ENCODE measurements around the gene LEF1. TPM values are rescaled to one million over a fixed set of nuclear protein-coding genes. Genes with fewer than 3 reads are reported as not detected.

Gene LEF1
- total and polyA plus RNA-seq, 2 donors from 2014 or later = 5.1 to 14.5 TPM

DNA sequence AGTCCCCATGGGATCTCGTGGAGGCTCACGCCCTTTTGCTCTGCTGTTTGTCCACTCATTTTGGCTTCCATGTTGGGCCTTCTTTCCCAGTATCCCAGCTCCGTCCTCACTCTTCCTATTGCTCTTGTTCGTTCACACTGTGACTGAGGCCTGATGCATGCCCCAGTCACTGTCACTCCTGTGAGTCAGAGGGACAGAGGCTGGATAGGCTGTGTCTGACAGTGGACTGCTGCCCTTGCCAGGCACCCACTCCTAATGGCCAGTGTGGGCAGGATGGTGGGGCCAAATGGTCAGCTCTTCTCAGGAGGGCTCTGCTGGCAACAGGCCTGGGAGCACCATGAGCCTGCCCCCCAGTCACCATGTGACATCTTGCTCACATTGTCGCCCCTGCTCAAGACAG is 139.0 kb downstream of the LEF1 start:
- H3K9me3 ChIP-seq (ENCODE audit: control insufficient read depth in 2 of 3, insufficient read depth in 1 of 3, low read length in 3 of 3) = no peaks in the 10 kb centered on the region
- intact Hi-C loops (cut with DNase I) = no loop called here
- no peak overlapping the region for H3K27ac ChIP-seq (ENCODE audit: low read depth in 2 of 2, low read length in 2 of 2)
- no peaks in the 10 kb centered on the region for H3K27me3 ChIP-seq (ENCODE audit: control insufficient read depth, insufficient read depth, low read length)
- peaks cover 3 to 24% (median 20%) of the 10 kb centered on the region in 3 donors for H3K36me3 ChIP-seq (ENCODE audit: control insufficient read depth in 2 of 3, insufficient read depth in 3 of 3, low read length in 3 of 3)
- H3K4me3 ChIP-seq (ENCODE audit: low read length in 3 of 3) = no peak overlapping the region
- TF ChIP-seq, protein P1, sequence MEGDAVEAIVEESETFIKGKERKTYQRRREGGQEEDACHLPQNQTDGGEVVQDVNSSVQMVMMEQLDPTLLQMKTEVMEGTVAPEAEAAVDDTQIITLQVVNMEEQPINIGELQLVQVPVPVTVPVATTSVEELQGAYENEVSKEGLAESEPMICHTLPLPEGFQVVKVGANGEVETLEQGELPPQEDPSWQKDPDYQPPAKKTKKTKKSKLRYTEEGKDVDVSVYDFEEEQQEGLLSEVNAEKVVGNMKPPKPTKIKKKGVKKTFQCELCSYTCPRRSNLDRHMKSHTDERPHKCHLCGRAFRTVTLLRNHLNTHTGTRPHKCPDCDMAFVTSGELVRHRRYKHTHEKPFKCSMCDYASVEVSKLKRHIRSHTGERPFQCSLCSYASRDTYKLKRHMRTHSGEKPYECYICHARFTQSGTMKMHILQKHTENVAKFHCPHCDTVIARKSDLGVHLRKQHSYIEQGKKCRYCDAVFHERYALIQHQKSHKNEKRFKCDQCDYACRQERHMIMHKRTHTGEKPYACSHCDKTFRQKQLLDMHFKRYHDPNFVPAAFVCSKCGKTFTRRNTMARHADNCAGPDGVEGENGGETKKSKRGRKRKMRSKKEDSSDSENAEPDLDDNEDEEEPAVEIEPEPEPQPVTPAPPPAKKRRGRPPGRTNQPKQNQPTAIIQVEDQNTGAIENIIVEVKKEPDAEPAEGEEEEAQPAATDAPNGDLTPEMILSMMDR (IDR thresholded peaks at IDR 0.05; ENCODE audit: borderline replicate concordance, extremely low read depth, insufficient read depth) = no peak
- FAIRE-seq (no peak), DNase-seq (no peak)
- no peak overlapping the region for H3K9ac ChIP-seq (ENCODE audit: low read length in 3 of 3)
- no peaks in the 10 kb centered on the region for H3K4me1 ChIP-seq (ENCODE audit: control insufficient read depth in 2 of 3, insufficient read depth in 2 of 3, low read depth in 1 of 3, low read length in 3 of 3)

DNA sequence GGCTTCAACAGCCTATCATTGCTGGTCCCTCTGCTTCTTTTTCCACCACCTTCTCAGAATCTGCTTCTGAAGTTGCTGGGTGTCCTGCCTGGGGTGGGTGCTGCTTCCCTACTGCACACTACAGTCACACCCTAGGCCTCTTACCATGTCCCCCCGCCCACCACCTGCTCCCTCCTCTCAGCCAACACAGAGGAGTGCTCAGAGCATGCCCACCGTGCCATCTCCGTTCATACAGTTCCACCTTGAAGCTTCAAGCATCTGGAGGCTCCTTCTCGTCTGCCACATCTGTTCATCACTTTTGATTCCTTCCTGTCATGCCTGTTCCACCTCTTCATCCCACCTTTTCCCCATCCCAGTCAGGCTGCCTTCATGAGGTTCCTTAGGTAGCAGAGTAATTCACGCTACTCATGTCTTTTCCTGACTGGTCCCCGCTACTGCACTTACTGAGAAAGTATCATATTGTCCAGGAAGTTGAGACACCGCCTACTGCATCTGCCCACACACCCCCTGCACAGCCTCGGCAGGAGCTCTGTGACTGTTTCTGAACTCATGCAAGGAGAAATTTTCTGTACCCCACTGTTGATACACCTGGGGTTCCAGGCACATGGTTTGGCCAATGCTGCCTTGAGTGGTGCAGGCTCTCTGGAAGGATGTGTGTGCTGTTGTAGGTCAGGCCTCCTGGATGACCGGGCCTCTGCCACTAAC is 139.6 kb downstream of the LEF1 start:
- DNase-seq = no peak
- Histone ChIP-seq H3K9me3 (ENCODE audit: control insufficient read depth in 2 of 3, insufficient read depth in 1 of 3, low read length in 3 of 3) (no peaks in the 10 kb centered on the region), H3K27ac (ENCODE audit: low read depth in 2 of 2, low read length in 2 of 2) (no peak overlapping the region), H3K27me3 (ENCODE audit: control insufficient read depth, insufficient read depth, low read length) (no peaks in the 10 kb centered on the region), H3K4me3 (ENCODE audit: low read length in 3 of 3) (no peak overlapping the region), H3K36me3 (ENCODE audit: control insufficient read depth in 2 of 3, insufficient read depth in 3 of 3, low read length in 3 of 3) (peaks cover 3 to 21% (median 16%) of the 10 kb centered on the region in 3 donors), H3K4me1 (ENCODE audit: control insufficient read depth in 2 of 3, insufficient read depth in 2 of 3, low read depth in 1 of 3, low read length in 3 of 3) (no peaks in the 10 kb centered on the region), H3K9ac (ENCODE audit: low read length in 3 of 3) (no peak overlapping the region)
- no peak for FAIRE-seq
- TF ChIP-seq, protein P1 (IDR thresholded peaks at IDR 0.05; ENCODE audit: borderline replicate concordance, extremely low read depth, insufficient read depth) = no peak
- intact Hi-C loops (cut with DNase I) = no loop called here

DNA sequence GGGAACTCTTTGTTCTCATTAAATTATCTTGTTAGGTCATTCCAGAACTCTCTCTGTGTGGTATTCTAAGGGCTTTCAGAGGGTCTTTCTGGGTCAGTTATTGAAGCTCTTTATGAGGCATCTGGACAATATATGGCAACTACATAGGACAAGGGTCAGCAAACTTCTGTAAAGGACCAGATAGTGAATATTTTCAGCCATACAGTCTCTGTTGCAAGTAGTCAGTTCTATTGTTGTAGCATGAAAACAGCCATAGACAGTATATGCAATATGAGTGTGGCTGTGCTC is 143.9 kb downstream of the LEF1 start:
- no peaks in the 10 kb centered on the region for H3K27me3 ChIP-seq (ENCODE audit: control insufficient read depth, insufficient read depth, low read length)
- H3K36me3 ChIP-seq (ENCODE audit: control insufficient read depth in 2 of 3, insufficient read depth in 3 of 3, low read length in 3 of 3) = peaks cover 0 to 30% (median 15%) of the 10 kb centered on the region in 3 donors
- TF ChIP-seq, protein P1 (IDR thresholded peaks at IDR 0.05; ENCODE audit: borderline replicate concordance, extremely low read depth, insufficient read depth) = no peak
- H3K27ac ChIP-seq (ENCODE audit: low read depth in 2 of 2, low read length in 2 of 2) = peak overlapping the region in 1 of 2 donors; percentile 19
- no peak for FAIRE-seq
- no peak overlapping the region for H3K4me3 ChIP-seq (ENCODE audit: low read length in 3 of 3)
- no peaks in the 10 kb centered on the region for H3K4me1 ChIP-seq (ENCODE audit: control insufficient read depth in 2 of 3, insufficient read depth in 2 of 3, low read depth in 1 of 3, low read length in 3 of 3)
- no peaks in the 10 kb centered on the region for H3K9me3 ChIP-seq (ENCODE audit: control insufficient read depth in 2 of 3, insufficient read depth in 1 of 3, low read length in 3 of 3)
- DNase-seq = no peak
- H3K9ac ChIP-seq (ENCODE audit: low read length in 3 of 3) = no peak overlapping the region
- intact Hi-C loops (cut with DNase I) = no loop called here

Measured in kidney (tissue), 14 donors.